SK-N-SH (cell line): ENCODE measurements around the gene TBC1D1.

Source experiments
- CTCF ChIP-seq: fragments of 200-600 bp; sonication (generic); IDR thresholded peaks from 2 replicates; pipeline ENCODE4 v1.6.1; 2017; ENCODE audit warnings: antibody characterized with exemption, mild to moderate bottlenecking, moderate library complexity
- ELF1 ChIP-seq: IDR thresholded peaks from 2 replicates; pipeline ENCODE4 v1.4.0; 2012
- EP300 ChIP-seq, 2 experiments: IDR thresholded peaks; 2 replicates each; pipeline versions ENCODE4 v1.4.0 to v1.6.1; 2012; ENCODE audit warnings: borderline replicate concordance in 1 of 2, low read depth in 1 of 2, low read length in 1 of 2
- EZH2phosphoT487 ChIP-seq: fragments of 200-600 bp; sonication (generic); IDR thresholded peaks from 2 replicates; pipeline ENCODE4 v1.6.1; 2017; ENCODE audit warnings: low read depth, mixed run types, mild to moderate bottlenecking, antibody characterized with exemption, moderate library complexity, borderline replicate concordance
- FOXM1 ChIP-seq: IDR thresholded peaks from 2 replicates; pipeline ENCODE4 v1.4.0; 2012; ENCODE audit warnings: low read depth, mild to moderate bottlenecking
- NFIC ChIP-seq: IDR thresholded peaks from 2 replicates; pipeline ENCODE4 v1.4.0; 2012; ENCODE audit warnings: borderline replicate concordance
- POLR2AphosphoS5 ChIP-seq: IDR thresholded peaks from 2 replicates; pipeline ENCODE4 v1.6.1; 2012; ENCODE audit warnings: low read depth, low read length
- RXRA ChIP-seq: IDR thresholded peaks from 2 replicates; pipeline ENCODE4 v1.4.0; 2012; ENCODE audit warnings: low read depth, mild to moderate bottlenecking, borderline replicate concordance
- SMC3 ChIP-seq: IDR thresholded peaks from 2 replicates; pipeline ENCODE4 v1.6.1; 2012; ENCODE audit warnings: low read depth, low read length, improper control_type of control experiment
- TAF1 ChIP-seq: IDR thresholded peaks from 2 replicates; pipeline ENCODE4 v1.6.1; 2012; ENCODE audit warnings: low read depth, mild to moderate bottlenecking, low read length, moderate library complexity, borderline replicate concordance
- YY1 ChIP-seq: IDR thresholded peaks from 2 replicates; pipeline ENCODE4 v1.4.0; 2012; ENCODE audit warnings: low read depth, mild to moderate bottlenecking
- ZBTB33 ChIP-seq: IDR thresholded peaks from 2 replicates; pipeline ENCODE4 v1.4.0; 2012; ENCODE audit warnings: low read depth, borderline replicate concordance
- TF ChIP-seq, protein P1 (sequence below): IDR thresholded peaks from 2 replicates; pipeline ENCODE4 v1.6.1; 2012; ENCODE audit warnings: mild to moderate bottlenecking, low read depth, low read length, moderate library complexity

GRCh38 chr4:38040619-38041018, 149.7 kb downstream of the TBC1D1 start:
- TF ChIP-seq, protein P1, sequence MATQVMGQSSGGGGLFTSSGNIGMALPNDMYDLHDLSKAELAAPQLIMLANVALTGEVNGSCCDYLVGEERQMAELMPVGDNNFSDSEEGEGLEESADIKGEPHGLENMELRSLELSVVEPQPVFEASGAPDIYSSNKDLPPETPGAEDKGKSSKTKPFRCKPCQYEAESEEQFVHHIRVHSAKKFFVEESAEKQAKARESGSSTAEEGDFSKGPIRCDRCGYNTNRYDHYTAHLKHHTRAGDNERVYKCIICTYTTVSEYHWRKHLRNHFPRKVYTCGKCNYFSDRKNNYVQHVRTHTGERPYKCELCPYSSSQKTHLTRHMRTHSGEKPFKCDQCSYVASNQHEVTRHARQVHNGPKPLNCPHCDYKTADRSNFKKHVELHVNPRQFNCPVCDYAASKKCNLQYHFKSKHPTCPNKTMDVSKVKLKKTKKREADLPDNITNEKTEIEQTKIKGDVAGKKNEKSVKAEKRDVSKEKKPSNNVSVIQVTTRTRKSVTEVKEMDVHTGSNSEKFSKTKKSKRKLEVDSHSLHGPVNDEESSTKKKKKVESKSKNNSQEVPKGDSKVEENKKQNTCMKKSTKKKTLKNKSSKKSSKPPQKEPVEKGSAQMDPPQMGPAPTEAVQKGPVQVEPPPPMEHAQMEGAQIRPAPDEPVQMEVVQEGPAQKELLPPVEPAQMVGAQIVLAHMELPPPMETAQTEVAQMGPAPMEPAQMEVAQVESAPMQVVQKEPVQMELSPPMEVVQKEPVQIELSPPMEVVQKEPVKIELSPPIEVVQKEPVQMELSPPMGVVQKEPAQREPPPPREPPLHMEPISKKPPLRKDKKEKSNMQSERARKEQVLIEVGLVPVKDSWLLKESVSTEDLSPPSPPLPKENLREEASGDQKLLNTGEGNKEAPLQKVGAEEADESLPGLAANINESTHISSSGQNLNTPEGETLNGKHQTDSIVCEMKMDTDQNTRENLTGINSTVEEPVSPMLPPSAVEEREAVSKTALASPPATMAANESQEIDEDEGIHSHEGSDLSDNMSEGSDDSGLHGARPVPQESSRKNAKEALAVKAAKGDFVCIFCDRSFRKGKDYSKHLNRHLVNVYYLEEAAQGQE: no peak
- TF ChIP-seq FOXM1: no peak
- no peak for TF ChIP-seq CTCF
- no peak for TF ChIP-seq SMC3
- no peak for TF ChIP-seq RXRA
- TF ChIP-seq ZBTB33: no peak
- TF ChIP-seq TAF1: no peak
- no peak for TF ChIP-seq POLR2AphosphoS5
- no peak for TF ChIP-seq EZH2phosphoT487
- TF ChIP-seq ELF1: no peak
- no peak for TF ChIP-seq YY1
- no peak for TF ChIP-seq NFIC
- no peak for TF ChIP-seq EP300 (IDR thresholded peaks at IDR 0.05; ENCODE audit: borderline replicate concordance in 1 of 2, low read depth in 1 of 2, low read length in 1 of 2)
